AG09319 (cell line): ENCODE measurements around the gene ORM1.
"Not testable (repeated sequence)": the region's sequence is repeated elsewhere in the genome, so short reads cannot be mapped to it uniquely, and the experiment has no call there.

Source experiments
- DNase-seq: peaks from one replicate; pipeline ENCODE4 v3.0.0-alpha.2; 2010; ENCODE audit warnings: low read depth; ENCODE audit errors: extremely low read depth
- CTCF ChIP-seq: IDR thresholded peaks from 2 replicates; pipeline ENCODE4 v1.5.1; 2011; ENCODE audit warnings: low read depth, mild to moderate bottlenecking, inconsistent platforms, low read length, moderate library complexity

Gene ORM1

GRCh38 chr9:114322831-114323531 is at the start of gene ORM1:
ORM1 (plus strand) TSS chr9:114323098; CDS start chr9:114323134, 36 bp downstream.
- DNase-seq = not testable (repeated sequence)

GRCh38 chr9:114273461-114273881 is 49.4 kb upstream of the ORM1 start:
- DNase-seq = no peak
- TF ChIP-seq CTCF = no peak

GRCh38 chr9:114274217-114274616 is 48.7 kb upstream of the ORM1 start:
- no peak for DNase-seq
- TF ChIP-seq CTCF = no peak

GRCh38 chr9:114275246-114276004 is 47.5 kb upstream of the ORM1 start:
- no peak for DNase-seq

GRCh38 chr9:114276908-114277821 is 45.7 kb upstream of the ORM1 start:
- TF ChIP-seq CTCF = no peak
- DNase-seq = peak; percentile 82

More at GRCh38 chr9:114275246-114276004, 47.5 kb upstream of the ORM1 start:
- no peak for TF ChIP-seq CTCF

GRCh38 chr9:114278356-114278755 is 44.5 kb upstream of the ORM1 start:
- DNase-seq = no peak
- no peak for TF ChIP-seq CTCF

GRCh38 chr9:114278881-114279570 is 43.9 kb upstream of the ORM1 start:
- DNase-seq = no peak

More at GRCh38 chr9:114278881-114279570, 43.9 kb upstream of the ORM1 start:
- no peak for TF ChIP-seq CTCF
